Measurements from ENCODE around the gene CBFA2T2. TPM values are rescaled to one million over a fixed set of nuclear protein-coding genes. Genes with fewer than 3 reads are reported as not detected.
A peak's percentile ranks its signal among the peaks of the same experiment; 100 is the strongest.

Gene CBFA2T2
- total RNA-seq, 1 experiment from 2014 or later, result 20.0 TPM

DNA sequence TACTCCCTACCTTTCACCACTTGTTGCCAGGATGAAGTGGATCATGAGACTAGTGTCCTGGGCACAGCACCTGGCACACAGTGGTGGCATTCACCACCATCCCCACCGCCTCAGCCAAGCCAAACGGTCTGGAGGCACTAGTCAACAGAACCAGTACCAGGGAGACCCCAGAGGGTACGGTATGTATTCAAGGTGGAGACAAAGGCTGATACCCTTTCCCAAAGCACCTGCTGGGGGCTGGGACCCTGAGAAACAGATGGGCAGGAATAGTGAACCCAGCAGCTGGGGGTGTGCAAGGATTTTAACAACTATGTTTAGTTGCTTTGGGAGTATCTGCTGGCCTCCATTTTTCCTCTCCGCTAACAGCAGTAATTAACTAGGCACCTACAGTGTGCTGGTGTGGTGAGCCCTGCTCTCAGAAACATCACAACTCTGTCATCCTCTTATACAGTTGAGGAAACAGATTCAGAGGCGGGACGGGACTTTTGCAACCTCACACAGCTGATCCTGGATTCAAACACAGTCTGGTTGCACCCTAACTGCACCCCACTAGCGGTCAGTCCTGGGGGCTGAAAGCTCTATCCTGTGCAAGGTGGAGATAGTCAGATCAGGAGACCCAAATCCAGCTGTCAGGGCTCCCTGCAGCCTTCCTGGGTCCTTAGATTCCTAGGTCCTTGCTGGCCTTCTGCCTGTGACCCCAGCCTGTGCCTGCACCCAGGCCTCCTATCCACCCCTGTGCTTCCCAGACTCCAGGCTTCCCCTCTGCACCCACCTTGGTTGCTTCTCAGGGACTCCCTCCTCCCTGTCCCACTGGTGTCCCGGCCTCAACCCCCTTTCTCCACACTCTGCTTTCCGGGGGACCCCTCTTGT lies 47.5 kb upstream of the CBFA2T2 start:
- Histone ChIP-seq H3K4me3 (no peak overlapping the region; the same call in 1 of the 2 replicates), H3K9me2 (ENCODE audit: insufficient read depth) (no peaks in the 10 kb centered on the region), H3K36me3 (ENCODE audit: low read depth) (no peaks in the 10 kb centered on the region), H3K27ac (no peak overlapping the region), H4K20me1 (ENCODE audit: insufficient read depth) (no peaks in the 10 kb centered on the region), H3F3A (ENCODE audit: insufficient read depth, low read depth) (peaks cover 17% of the 10 kb centered on the region), H3K27me3 (ENCODE audit: insufficient read depth, low read depth) (no peaks in the 10 kb centered on the region), H3K79me2 (ENCODE audit: low read depth) (no peaks in the 10 kb centered on the region), H3K4me1 (replicated peaks; ENCODE audit: insufficient read depth) (peaks cover 4% of the 10 kb centered on the region; the same call in 1 of the 2 replicates), H3K4me2 (peak overlapping the region; percentile 90; the same call in 1 of the 2 replicates), H3K9me3 (ENCODE audit: insufficient read depth, low read depth) (no peaks in the 10 kb centered on the region), H2AFZ (no peak overlapping the region)
- TF ChIP-seq CTCF (conservative IDR thresholded peaks at IDR 0.05) (no peak), EZH2 (IDR thresholded peaks at IDR 0.05; ENCODE audit: low read depth) (no peak)
- intact Hi-C loops (cut with micrococcal nuclease; ENCODE audit: unreplicated experiment), result no loop called here
- ChIA-PET CTCF (interaction anchor here (0.6 kb wide), 2 partner anchors 12 to 24 kb away, joined by 3 to 4 read pairs; no protein-coding TSS in a partner anchor), POLR2A (ENCODE audit: unreplicated experiment) (no interaction called here)
- BruUV-seq (replicated peaks), result TSS peak; percentile 25
- no peak for DNase-seq

DNA sequence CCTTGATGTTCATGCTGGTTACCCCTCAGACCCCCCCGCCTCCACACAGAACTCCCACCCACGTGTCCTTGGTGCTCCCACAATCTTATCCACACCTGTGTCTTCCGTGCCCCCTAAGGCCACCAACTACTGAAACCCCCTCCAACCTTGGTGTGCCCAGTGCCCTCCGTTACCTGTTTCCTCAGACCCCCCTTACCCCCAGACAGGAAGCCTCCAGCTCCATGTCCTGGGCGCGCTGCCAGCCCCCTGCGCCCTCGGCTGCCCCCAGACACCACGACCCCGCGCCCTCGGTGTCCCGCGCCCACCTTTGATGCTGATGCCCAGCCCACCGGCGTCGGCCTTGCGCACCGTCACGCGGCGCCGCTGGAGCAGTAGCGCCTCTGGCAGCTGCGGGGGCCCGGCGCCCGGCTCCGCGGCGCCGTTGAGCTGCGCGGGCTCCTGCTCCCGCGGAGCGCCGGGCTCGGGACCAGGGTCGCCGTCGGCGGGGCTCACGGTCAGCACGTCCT lies 46.8 kb upstream of the CBFA2T2 start:
- Histone ChIP-seq H4K20me1 (ENCODE audit: insufficient read depth) (no peaks in the 10 kb centered on the region), H3K9me2 (ENCODE audit: insufficient read depth) (no peaks in the 10 kb centered on the region), H3K27me3 (ENCODE audit: insufficient read depth, low read depth) (no peaks in the 10 kb centered on the region), H2AFZ (no peak overlapping the region; the same call in 1 of the 2 replicates), H3K36me3 (ENCODE audit: low read depth) (no peaks in the 10 kb centered on the region), H3K9me3 (ENCODE audit: insufficient read depth, low read depth) (no peaks in the 10 kb centered on the region), H3K27ac (no peak overlapping the region), H3K4me3 (peak overlapping the region; percentile 71), H3K4me1 (replicated peaks; ENCODE audit: insufficient read depth) (peaks cover 4% of the 10 kb centered on the region; the same call in 1 of the 2 replicates), H3K79me2 (ENCODE audit: low read depth) (no peaks in the 10 kb centered on the region), H3F3A (ENCODE audit: insufficient read depth, low read depth) (peaks cover 17% of the 10 kb centered on the region), H3K4me2 (peak overlapping the region; percentile 90)
- DNase-seq, result no peak
- POLR2A ChIA-PET (ENCODE audit: unreplicated experiment), result interaction anchor here (0.5 to 0.7 kb wide), 3 partner anchors 41 to 115 kb away, joined by 3 to 9 read pairs (median 3); no protein-coding TSS in a partner anchor
- no TSS peak for BruUV-seq (replicated peaks)
- CTCF ChIA-PET, result interaction anchor here (0.6 kb wide), 2 partner anchors 13 to 213 kb away, joined by 3 to 13 read pairs; no protein-coding TSS in a partner anchor
- intact Hi-C loops (cut with micrococcal nuclease; ENCODE audit: unreplicated experiment), result no loop called here
- TF ChIP-seq CTCF (conservative IDR thresholded peaks at IDR 0.05) (no peak), EZH2 (IDR thresholded peaks at IDR 0.05; ENCODE audit: low read depth) (no peak)

DNA sequence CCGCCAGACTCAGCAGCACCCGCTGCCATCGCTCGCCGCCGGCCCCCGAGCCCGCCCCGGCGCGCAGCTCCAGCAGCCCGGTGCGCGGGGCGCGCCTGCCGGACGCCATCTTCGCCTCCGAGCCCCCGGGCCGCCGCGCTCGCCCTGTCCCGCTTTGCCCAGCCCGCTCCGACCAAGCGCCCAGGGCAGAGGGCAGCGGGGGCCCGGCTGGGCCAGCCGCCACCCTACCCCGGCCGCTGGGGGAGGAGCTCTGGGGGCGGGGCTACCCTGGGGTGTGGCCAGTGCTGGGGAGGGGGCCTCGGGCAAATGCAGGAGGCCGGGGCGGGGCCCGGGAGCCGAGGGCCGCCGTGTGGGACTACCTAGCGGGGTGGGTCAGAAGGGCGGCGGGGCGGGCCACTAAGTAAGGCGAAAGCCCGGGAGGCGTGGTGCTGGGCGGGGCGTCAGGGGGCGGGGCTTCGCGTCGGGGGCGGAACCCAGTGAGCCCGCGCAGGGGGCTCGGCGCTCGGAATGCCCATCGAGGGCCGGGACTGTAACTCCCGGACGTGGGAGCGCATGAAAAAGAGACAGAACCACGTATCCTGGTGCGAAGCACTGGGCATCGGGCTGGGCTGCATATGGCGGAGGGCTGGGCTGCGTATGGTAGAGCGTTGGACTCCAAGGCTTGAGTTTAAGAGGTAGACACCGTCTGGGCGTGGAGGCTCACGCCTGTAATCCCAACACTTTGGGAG lies 46.2 kb upstream of the CBFA2T2 start, which contains the start of gene SNTA1:
Gene SNTA1 (minus strand): TSS at position 252 of the 728 bp plus-strand sequence. CDS start 143 bp downstream, at position 109.
- H3K79me2 ChIP-seq (ENCODE audit: low read depth), result no peaks in the 10 kb centered on the region
- H3K36me3 ChIP-seq (ENCODE audit: low read depth), result no peaks in the 10 kb centered on the region
- H3K27ac ChIP-seq, result no peak within 1 kb of the TSS
- H3K4me2 ChIP-seq, result peak within 1 kb of the TSS; percentile 90
- peak; percentile 71 to 94 for DNase-seq
- peaks cover 4% of the 10 kb centered on the region; the same call in 1 of the 2 replicates for H3K4me1 ChIP-seq (replicated peaks; ENCODE audit: insufficient read depth)
- no peaks in the 10 kb centered on the region for H3K9me2 ChIP-seq (ENCODE audit: insufficient read depth)
- no peaks in the 10 kb centered on the region for H3K27me3 ChIP-seq (ENCODE audit: insufficient read depth, low read depth)
- intact Hi-C loops (cut with micrococcal nuclease; ENCODE audit: unreplicated experiment), result loop anchor here (1.0 kb wide), 1 partner anchor 42 kb away; the partner anchor contains the start of gene CDK5RAP1
- CTCF ChIA-PET, result interaction anchor here (0.6 to 0.7 kb wide), 2 partner anchors 212 to 546 kb away, joined by 9 to 13 read pairs; no protein-coding TSS in a partner anchor
- H2AFZ ChIP-seq, result peak within 1 kb of the TSS; percentile 88
- POLR2A ChIA-PET (ENCODE audit: unreplicated experiment), result interaction anchor here (0.5 to 0.8 kb wide), 6 partner anchors 11 to 669 kb away, joined by 3 to 15 read pairs (median 6); no protein-coding TSS in a partner anchor
- H3F3A ChIP-seq (ENCODE audit: insufficient read depth, low read depth), result peaks cover 17% of the 10 kb centered on the region
- H3K4me3 ChIP-seq, result peak within 1 kb of the TSS; percentile 71
- no TSS peak for BruUV-seq (replicated peaks)
- TF ChIP-seq CTCF (conservative IDR thresholded peaks at IDR 0.05) (no peak), EZH2 (IDR thresholded peaks at IDR 0.05; ENCODE audit: low read depth) (no peak)
- no peaks in the 10 kb centered on the region for H4K20me1 ChIP-seq (ENCODE audit: insufficient read depth)
- no peaks in the 10 kb centered on the region for H3K9me3 ChIP-seq (ENCODE audit: insufficient read depth, low read depth)
